OCI-LY7 (cell line): ENCODE measurements around the gene MINDY4.

ENCODE experiments used
- CTCF ChIP-seq: fragments of 200-600 bp; sonication (generic); conservative IDR thresholded peaks from 2 replicates; pipeline ENCODE4 v1.5.1; 2014; ENCODE audit warnings: mild to moderate bottlenecking, antibody characterized with exemption, low read length, moderate library complexity, mixed read lengths
- EZH2phosphoT487 ChIP-seq: fragments of 200-600 bp; sonication (generic); IDR thresholded peaks from 2 replicates; pipeline ENCODE4 v1.6.1; 2018; ENCODE audit warnings: low read depth, borderline replicate concordance, mild to moderate bottlenecking, mixed run types, antibody characterized with exemption, low read length, moderate library complexity, mixed read lengths

- no peak for TF ChIP-seq CTCF
- no peak for TF ChIP-seq EZH2phosphoT487
Measured at GRCh38 chr7:30864101-30864500, 92.9 kb downstream of the MINDY4 start.
